Measurements from ENCODE around the gene TDRD10.

The TDRD10 gene

DNA sequence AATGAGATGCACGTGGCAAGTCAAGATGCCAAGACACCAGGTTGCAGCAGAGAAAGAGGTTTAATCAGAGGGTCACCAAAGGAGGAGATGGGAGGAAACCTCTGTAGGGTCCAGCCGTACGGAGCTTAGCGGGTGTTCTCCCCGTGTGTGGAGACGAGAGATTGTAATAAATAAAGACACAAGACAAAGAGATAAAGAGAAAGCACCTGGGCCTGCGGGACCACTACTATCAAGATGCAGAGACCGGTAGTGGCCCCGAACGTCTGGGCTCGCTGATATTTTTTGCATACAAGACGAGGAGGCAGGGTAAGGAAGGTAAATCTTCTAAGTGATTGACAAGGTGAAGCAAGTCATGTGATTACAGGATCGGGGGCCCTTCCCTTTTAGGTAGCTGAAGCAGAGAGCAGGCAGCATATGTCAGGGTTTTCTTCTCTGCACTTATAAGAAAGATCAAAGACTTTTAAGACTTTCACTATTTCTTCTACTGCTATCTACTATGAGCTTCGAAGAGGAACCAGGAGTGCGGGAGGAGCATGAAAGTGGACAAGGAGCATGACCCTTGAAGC, 41.2 kb upstream of the TDRD10 start:
- TF ChIP-seq, protein P1, sequence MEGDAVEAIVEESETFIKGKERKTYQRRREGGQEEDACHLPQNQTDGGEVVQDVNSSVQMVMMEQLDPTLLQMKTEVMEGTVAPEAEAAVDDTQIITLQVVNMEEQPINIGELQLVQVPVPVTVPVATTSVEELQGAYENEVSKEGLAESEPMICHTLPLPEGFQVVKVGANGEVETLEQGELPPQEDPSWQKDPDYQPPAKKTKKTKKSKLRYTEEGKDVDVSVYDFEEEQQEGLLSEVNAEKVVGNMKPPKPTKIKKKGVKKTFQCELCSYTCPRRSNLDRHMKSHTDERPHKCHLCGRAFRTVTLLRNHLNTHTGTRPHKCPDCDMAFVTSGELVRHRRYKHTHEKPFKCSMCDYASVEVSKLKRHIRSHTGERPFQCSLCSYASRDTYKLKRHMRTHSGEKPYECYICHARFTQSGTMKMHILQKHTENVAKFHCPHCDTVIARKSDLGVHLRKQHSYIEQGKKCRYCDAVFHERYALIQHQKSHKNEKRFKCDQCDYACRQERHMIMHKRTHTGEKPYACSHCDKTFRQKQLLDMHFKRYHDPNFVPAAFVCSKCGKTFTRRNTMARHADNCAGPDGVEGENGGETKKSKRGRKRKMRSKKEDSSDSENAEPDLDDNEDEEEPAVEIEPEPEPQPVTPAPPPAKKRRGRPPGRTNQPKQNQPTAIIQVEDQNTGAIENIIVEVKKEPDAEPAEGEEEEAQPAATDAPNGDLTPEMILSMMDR (conservative IDR thresholded peaks at IDR 0.05): no peak
- H3K27ac ChIP-seq: no peak overlapping the region

DNA sequence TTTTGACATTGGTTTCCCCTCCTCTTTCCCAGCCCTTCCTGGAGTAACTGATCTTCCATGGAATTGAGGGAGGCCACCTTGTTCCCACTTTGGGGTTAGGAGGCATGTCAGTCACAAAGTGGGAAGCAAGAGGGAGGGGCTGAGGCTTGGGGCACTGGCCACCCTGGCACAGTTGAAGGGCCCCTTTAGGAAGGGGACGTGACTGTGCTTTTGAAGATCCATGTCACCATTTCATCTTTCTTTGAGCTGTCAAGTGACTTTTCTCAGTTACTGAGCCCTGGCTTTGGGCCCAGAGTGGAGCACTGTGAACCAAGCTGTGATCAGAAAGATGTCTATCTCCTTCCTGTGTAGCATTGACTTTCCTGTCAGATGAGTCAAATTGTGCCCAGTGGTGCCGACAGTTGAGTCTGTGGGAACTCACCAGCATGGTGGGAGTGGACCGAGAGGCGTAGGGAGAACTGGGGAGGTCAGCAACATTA, 38.5 kb upstream of the TDRD10 start:
- TF ChIP-seq, protein P1 (conservative IDR thresholded peaks at IDR 0.05): no peak
- H3K27ac ChIP-seq: peak overlapping the region; percentile 80

DNA sequence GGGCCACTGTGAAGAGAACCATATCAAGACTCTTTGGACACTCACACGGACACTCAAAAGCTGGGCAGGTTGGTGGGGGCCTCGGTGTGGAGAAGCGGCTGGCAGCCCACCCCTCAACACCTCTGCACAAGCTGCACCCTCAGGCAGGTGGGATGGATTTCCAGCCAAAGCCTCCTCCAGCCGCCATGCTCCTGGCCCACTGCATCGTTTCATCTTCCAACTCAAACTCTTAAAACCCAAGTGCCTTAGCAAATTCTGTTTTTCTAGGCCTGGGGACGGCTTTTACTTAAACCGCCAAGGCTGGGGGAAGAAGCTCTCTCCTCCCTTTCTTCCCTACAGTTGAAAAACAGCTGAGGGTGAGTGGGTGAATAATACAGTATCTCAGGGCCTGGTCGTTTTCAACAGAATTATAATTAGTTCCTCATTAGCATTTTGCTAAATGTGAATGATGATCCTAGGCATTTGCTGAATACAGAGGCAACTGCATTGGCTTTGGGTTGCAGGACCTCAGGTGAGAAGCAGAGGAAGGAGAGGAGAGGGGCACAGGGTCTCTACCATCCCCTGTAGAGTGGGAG, 36.3 kb upstream of the TDRD10 start:
- TF ChIP-seq, protein P1 (conservative IDR thresholded peaks at IDR 0.05): no peak
- no peak overlapping the region; the same call in 1 of the 2 replicates for H3K27ac ChIP-seq

DNA sequence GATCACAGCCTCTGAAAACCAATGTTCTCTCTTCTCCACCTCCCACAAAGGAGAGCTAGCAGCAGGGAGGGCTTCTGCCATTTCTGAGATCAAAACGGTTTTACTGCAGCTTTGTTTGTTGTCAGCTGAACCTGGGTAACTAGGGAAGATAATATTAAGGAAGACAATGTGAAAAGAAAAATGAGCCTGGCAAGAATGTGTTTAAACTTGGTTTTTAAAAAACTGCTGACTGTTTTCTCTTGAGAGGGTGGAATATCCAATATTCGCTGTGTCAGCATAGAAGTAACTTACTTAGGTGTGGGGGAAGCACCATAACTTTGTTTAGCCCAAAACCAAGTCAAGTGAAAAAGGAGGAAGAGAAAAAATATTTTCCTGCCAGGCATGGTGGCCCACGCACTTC, 35.8 kb upstream of the TDRD10 start:
- TF ChIP-seq, protein P1 (conservative IDR thresholded peaks at IDR 0.05): no peak
- no peak overlapping the region; the same call in 1 of the 2 replicates for H3K27ac ChIP-seq

DNA sequence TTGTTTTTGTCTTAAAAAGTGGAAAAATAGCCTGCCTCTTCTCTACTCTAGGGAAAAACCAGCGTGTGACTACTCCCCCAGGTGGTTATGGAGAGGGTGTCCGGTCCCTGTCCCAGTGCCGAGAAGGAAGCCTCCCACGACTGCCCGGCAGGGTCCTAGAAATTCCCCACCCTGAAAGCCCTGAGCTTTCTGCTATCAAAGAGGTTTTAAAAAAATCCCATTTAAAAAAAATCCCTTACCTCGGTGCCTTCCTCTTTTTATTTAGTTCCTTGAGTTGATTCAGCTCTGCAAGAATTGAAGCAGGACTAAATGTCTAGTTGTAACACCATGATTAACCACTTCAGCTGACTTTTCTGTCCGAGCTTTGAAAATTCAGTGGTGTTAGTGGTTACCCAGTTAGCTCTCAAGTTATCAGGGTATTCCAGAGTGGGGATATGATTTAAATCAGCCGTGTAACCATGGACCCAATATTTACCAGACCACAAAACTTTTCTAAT, 35.0 kb upstream of the TDRD10 start:
- H3K27ac ChIP-seq: no peak overlapping the region
- TF ChIP-seq, protein P1 (conservative IDR thresholded peaks at IDR 0.05): no peak; the same call in 1 of the 2 replicates

DNA sequence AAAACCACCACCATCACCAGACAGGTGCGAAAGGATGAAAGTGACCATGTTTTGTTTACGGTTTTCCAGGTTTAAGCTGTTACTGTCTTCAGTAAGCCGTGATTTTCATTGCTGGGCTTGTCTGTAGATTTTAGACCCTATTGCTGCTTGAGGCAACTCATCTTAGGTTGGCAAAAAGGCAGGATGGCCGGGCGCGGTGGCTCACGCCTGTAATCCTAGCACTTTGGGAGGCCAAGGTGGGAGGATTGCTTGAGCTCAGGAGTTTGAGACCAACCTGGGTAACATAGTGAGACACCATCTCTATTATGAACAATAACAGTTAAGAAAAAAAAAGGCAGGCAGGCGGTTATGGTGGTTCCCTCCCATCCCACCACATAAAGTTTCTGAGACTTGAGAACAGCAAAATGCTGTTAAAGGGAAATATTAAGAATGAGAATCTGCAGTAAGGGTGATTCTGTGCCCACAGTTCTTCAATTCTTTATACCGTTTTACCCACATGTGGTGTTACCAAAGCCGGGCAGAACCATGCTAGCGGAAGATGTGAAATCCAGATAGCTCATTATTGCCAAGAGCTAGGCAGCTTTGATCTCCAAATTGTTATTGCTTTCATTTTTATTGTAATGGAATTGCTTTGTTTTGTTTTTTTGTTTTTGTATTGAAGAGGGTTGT, 34.5 kb upstream of the TDRD10 start:
- TF ChIP-seq, protein P1 (conservative IDR thresholded peaks at IDR 0.05): no peak
- no peak overlapping the region for H3K27ac ChIP-seq

DNA sequence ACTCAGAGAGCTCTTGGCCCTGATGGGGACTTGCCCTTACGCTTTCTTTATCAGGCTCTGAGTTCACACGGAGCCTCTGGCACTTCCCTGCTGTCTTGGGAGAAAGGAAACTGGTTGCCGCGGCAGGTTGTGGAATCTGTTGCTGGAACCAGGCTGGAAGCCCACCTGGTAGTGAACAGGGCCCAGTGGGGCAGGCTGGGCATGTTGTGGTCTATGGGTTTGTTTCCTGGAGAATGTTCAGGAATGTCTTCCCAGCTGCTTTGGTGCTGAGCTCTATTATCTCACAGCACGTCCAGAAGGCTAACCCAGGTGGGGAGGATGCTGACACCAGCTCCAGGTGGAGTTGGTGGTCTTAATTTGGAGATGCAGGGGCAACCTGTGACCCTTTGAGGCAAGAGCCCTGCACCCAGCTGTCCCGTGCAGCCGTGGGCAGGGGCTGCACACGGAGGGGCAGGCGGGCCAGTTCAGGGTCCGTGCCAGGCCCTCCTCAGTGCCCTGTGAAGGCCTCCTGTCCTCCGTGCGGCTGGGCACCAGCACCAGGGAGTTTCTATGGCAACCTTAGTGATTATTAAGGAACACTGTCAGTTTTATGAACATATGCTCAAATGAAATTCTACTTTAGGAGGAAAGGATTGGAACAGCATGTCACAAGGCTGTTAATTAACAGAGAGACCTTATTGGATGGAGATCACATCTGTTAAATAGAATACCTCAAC, 33.3 kb upstream of the TDRD10 start:
- TF ChIP-seq, protein P1 (conservative IDR thresholded peaks at IDR 0.05): no peak
- H3K27ac ChIP-seq: peak overlapping the region; percentile 24; the same call in 1 of the 2 replicates
